IMR-90 (cell line): ENCODE measurements around the gene PARP16. TPM values are rescaled to one million over a fixed set of nuclear protein-coding genes. Genes with fewer than 3 reads are reported as not detected.
A peak's percentile ranks its signal among the peaks of the same experiment; 100 is the strongest.

ENCODE experiments used
- ATAC-seq: fragments of 200-7000 bp; cut with Tn5 transposase; 2 replicates; pipeline ENCODE4 v1.9.1; 2020; ENCODE audit warnings: low read depth, mild to moderate bottlenecking, moderate library complexity
- BruUV-seq: library from RNA; stranded (reverse); fragments of 400-500 nt; replicated peaks from 2 replicates; lab custom pipeline; 2021; lab: Mats Ljungman, UMichigan
- CTCF ChIA-PET: fragments of 300-600 bp; formaldehyde crosslinking; extraction: SDS; loops from one replicate; lab custom pipeline; 2021; ENCODE audit warnings: antibody characterized with exemption; lab: Yijun Ruan, JAX
- POLR2A ChIA-PET: fragments of 300-600 bp; sonication (Branson Sonifier 250); formaldehyde crosslinking; loops from one replicate; lab custom pipeline; 2022; ENCODE audit warnings: antibody characterized with exemption; ENCODE audit not compliant: unreplicated experiment; lab: Charles Lee
- DNase-seq: peaks from one replicate; pipeline ENCODE4 v3.0.0; 2013
- H2AFZ ChIP-seq: replicated peaks from 2 replicates; pipeline ENCODE3; 2013; ENCODE audit warnings: low read length, mild to moderate bottlenecking; ENCODE audit not compliant: poor library complexity
- H2AK5ac ChIP-seq: 2 replicates; pipeline ENCODE4 v1.6.1; 2013; ENCODE audit warnings: low read depth, low read length, inconsistent platforms
- H2AK9ac ChIP-seq: replicated peaks from 2 replicates; pipeline ENCODE3; 2013; ENCODE audit warnings: mild to moderate bottlenecking, low read depth, low read length, moderate library complexity; ENCODE audit not compliant: poor library complexity
- H2BK120ac ChIP-seq: 2 replicates; pipeline ENCODE4 v1.6.1; 2013; ENCODE audit warnings: low read depth, low read length, inconsistent platforms
- H2BK15ac ChIP-seq: 3 replicates; pipeline ENCODE4 v1.6.1; 2013; ENCODE audit warnings: low read depth, low read length, inconsistent platforms
- H2BK20ac ChIP-seq: 2 replicates; pipeline ENCODE4 v1.6.1; 2013; ENCODE audit warnings: low read depth, mild to moderate bottlenecking, inconsistent platforms, low read length, moderate library complexity
- H2BK5ac ChIP-seq: 2 replicates; pipeline ENCODE4 v1.6.1; 2013; ENCODE audit warnings: mild to moderate bottlenecking, low read depth, low read length, inconsistent platforms; ENCODE audit not compliant: poor library complexity, severe bottlenecking
- H3K14ac ChIP-seq: replicated peaks from 2 replicates; pipeline ENCODE4 v1.6.1; 2013; ENCODE audit warnings: low read depth, low read length, inconsistent platforms
- H3K18ac ChIP-seq: 2 replicates; pipeline ENCODE4 v1.6.1; 2013; ENCODE audit warnings: low read depth, low read length, control low read depth
- H3K23ac ChIP-seq: 2 replicates; pipeline ENCODE4 v1.6.1; 2013; ENCODE audit warnings: low read depth, low read length, inconsistent platforms
- H3K27ac ChIP-seq: 2 replicates; pipeline ENCODE4 v1.5.1; 2013; ENCODE audit warnings: mild to moderate bottlenecking, control low read depth, low read length; ENCODE audit not compliant: insufficient read depth
- H3K27me3 ChIP-seq: 2 replicates; pipeline ENCODE4 v1.6.1; 2013; ENCODE audit warnings: low read length; ENCODE audit not compliant: control insufficient read depth, insufficient read depth
- H3K36me3 ChIP-seq: 2 replicates; pipeline ENCODE4 v1.6.1; 2013; ENCODE audit warnings: low read length, mixed read lengths; ENCODE audit not compliant: control insufficient read depth, insufficient read depth
- H3K4ac ChIP-seq: 2 replicates; pipeline ENCODE4 v1.6.1; 2013; ENCODE audit warnings: low read depth, low read length, inconsistent platforms
- H3K4me1 ChIP-seq: 2 replicates; pipeline ENCODE4 v1.6.1; 2013; ENCODE audit warnings: low read length, mixed read lengths; ENCODE audit not compliant: control insufficient read depth, insufficient read depth
- H3K4me2 ChIP-seq: 2 replicates; pipeline ENCODE4 v1.6.1; 2013; ENCODE audit warnings: low read depth, mild to moderate bottlenecking, control low read depth, low read length, moderate library complexity
- H3K4me3 ChIP-seq: 2 replicates; pipeline ENCODE4 v1.5.1; 2013; ENCODE audit warnings: low read depth, mild to moderate bottlenecking, control low read depth, low read length, moderate library complexity; ENCODE audit not compliant: insufficient read depth
- H3K56ac ChIP-seq: 2 replicates; pipeline ENCODE4 v1.6.1; 2013; ENCODE audit warnings: low read length, inconsistent platforms; ENCODE audit not compliant: insufficient read depth; ENCODE audit errors: extremely low read depth
- H3K79me1 ChIP-seq, 2 experiments: 2 replicates each; pipeline ENCODE4 v1.6.1; 2013; ENCODE audit warnings: low read length in 2 of 2, inconsistent platforms in 1 of 2, low read depth in 1 of 2
- H3K9ac ChIP-seq: 2 replicates; pipeline ENCODE4 v1.6.1; 2013; ENCODE audit warnings: low read depth, low read length, control low read depth
- H3K9me1 ChIP-seq: 2 replicates; pipeline ENCODE4 v1.6.1; 2013; ENCODE audit warnings: low read length, inconsistent platforms; ENCODE audit not compliant: insufficient read depth
- H3K9me3 ChIP-seq: 2 replicates; pipeline ENCODE4 v1.6.1; 2013; ENCODE audit warnings: low read length; ENCODE audit not compliant: control insufficient read depth, insufficient read depth
- H4K20me1 ChIP-seq: 2 replicates; pipeline ENCODE4 v1.6.1; 2013; ENCODE audit warnings: low read length, inconsistent platforms; ENCODE audit not compliant: insufficient read depth
- H4K5ac ChIP-seq: 2 replicates; pipeline ENCODE4 v1.6.1; 2013; ENCODE audit warnings: mild to moderate bottlenecking, low read depth, low read length, control low read depth
- H4K8ac ChIP-seq, 2 experiments: 2 replicates each; pipeline ENCODE4 v1.6.1; 2013; ENCODE audit warnings: low read depth in 2 of 2, low read length in 2 of 2, control low read depth in 1 of 2, inconsistent platforms in 1 of 2
- H4K91ac ChIP-seq: 2 replicates; pipeline ENCODE4 v1.6.1; 2013; ENCODE audit warnings: low read depth, low read length, inconsistent platforms; ENCODE audit not compliant: insufficient read depth
- BHLHE40 ChIP-seq: fragments of 150-350 bp; IDR thresholded peaks from 2 replicates; pipeline ENCODE4 v1.6.1; 2016; ENCODE audit warnings: mild to moderate bottlenecking, low read depth, low read length
- CEBPB ChIP-seq: IDR thresholded peaks from 2 replicates; pipeline ENCODE4 v1.6.1; 2012; ENCODE audit warnings: low read depth, low read length, improper control_type of control experiment
- CHD1 ChIP-seq: IDR thresholded peaks from 2 replicates; pipeline ENCODE4 v1.6.1; 2012; ENCODE audit warnings: low read depth, low read length, improper control_type of control experiment
- CTCF ChIP-seq: conservative IDR thresholded peaks from 2 replicates; pipeline ENCODE4 v1.5.1; 2012; ENCODE audit warnings: mild to moderate bottlenecking, low read depth, low read length, improper control_type of control experiment
- FOS ChIP-seq: fragments of 150-350 bp; IDR thresholded peaks from 2 replicates; pipeline ENCODE4 v1.6.1; 2016; ENCODE audit warnings: low read depth, low read length
- MXI1 ChIP-seq: IDR thresholded peaks from 2 replicates; pipeline ENCODE4 v1.6.1; 2012; ENCODE audit warnings: low read depth, mild to moderate bottlenecking, low read length, moderate library complexity, borderline replicate concordance
- NFE2L2 ChIP-seq: fragments of 150-350 bp; IDR thresholded peaks from 2 replicates; pipeline ENCODE4 v1.6.1; 2016; ENCODE audit warnings: low read depth, mild to moderate bottlenecking, low read length
- POLR2A ChIP-seq: IDR thresholded peaks from 2 replicates; pipeline ENCODE4 v1.6.1; 2012; ENCODE audit warnings: mild to moderate bottlenecking, low read depth, low read length
- RAD21 ChIP-seq: IDR thresholded peaks from 2 replicates; pipeline ENCODE4 v1.6.1; 2012; ENCODE audit warnings: low read length, improper control_type of control experiment
- RCOR1 ChIP-seq: IDR thresholded peaks from 2 replicates; pipeline ENCODE4 v1.6.1; 2012; ENCODE audit warnings: mild to moderate bottlenecking, low read length, improper control_type of control experiment; ENCODE audit not compliant: insufficient replicate concordance
- RFX5 ChIP-seq: IDR thresholded peaks from 2 replicates; pipeline ENCODE4 v1.8.0; 2012; ENCODE audit warnings: low read depth, mild to moderate bottlenecking, low read length, moderate library complexity
- SMC3 ChIP-seq: fragments of 150-350 bp; IDR thresholded peaks from 2 replicates; pipeline ENCODE4 v1.6.1; 2016; ENCODE audit warnings: low read depth, mild to moderate bottlenecking, antibody characterized with exemption, low read length, moderate library complexity
- WGBS, 2 experiments: methylation state at CpG; one replicate each; pipeline versions ENCODE4 v1.1.5 to v1.1.7; 2013; ENCODE audit warnings: missing lambda C conversion rate in 2 of 2; ENCODE audit not compliant: insufficient read length in 1 of 2; ENCODE audit errors: extremely low coverage in 2 of 2; 5-methylcytosine and 5-hydroxymethylcytosine counted together
- dilution Hi-C: fragments of 300-500 bp; cut with HindIII; formaldehyde crosslinking; loops from one replicate; pipeline ENCODE4 v1.14.3; 2018; ENCODE audit warnings: low sequenced_read_pairs; ENCODE audit not compliant: unreplicated experiment
- in situ Hi-C: fragments of 300-500 bp; cut with MboI; formaldehyde crosslinking; loops from 3 replicates; pipeline ENCODE4 v1.14.3; 2019; ENCODE audit warnings: low sequenced_read_pairs, inconsistent platforms, mixed read lengths
- intact Hi-C: fragments of 100-400 bp; cut with micrococcal nuclease; formaldehyde crosslinking; loops from 2 replicates; pipeline ENCODE4 v1.10.0; 2022
- polyA plus RNA-seq, 3 experiments: library from polyadenylated mRNA; depleted of rRNA; stranded (reverse); fragments of >200 nt; gene quantifications; 2 replicates each; pipeline ENCODE4 v1.2.3, GENCODE V29; 2012; ENCODE audit warnings: low replicate concordance in 1 of 3
- total RNA-seq: library from RNA; depleted of rRNA; stranded (reverse); fragments of >200 nt; gene quantifications from 2 replicates; pipeline ENCODE4 v1.2.3, GENCODE V29; 2012
- TF ChIP-seq, protein P1 (sequence below): fragments of 150-350 bp; IDR thresholded peaks from 2 replicates; pipeline ENCODE4 v1.6.1; 2017; ENCODE audit warnings: mild to moderate bottlenecking, antibody characterized with exemption, low read length, low read depth

The PARP16 gene
- total and polyA plus RNA-seq, 2 of the 4 experiments (the other 2 are of a cell fraction), result 1.3 to 5.0 TPM

- Histone ChIP-seq H4K8ac (no peak overlapping the region), H2AK9ac (peak overlapping the region; percentile 66), H3K9ac (no peak overlapping the region), H2BK5ac (no peak overlapping the region), H3K79me1 (no peaks in the 10 kb centered on the region), H2AK5ac (no peak overlapping the region), H3K4me3 (no peak overlapping the region), H4K5ac (no peak overlapping the region), H3K14ac (no peak overlapping the region), H3K56ac (no peak overlapping the region), H2BK20ac (no peak overlapping the region), H3K4ac (no peak overlapping the region), H4K20me1 (no peaks in the 10 kb centered on the region), H3K9me3 (no peaks in the 10 kb centered on the region), H3K23ac (no peak overlapping the region), H3K27ac (no peak overlapping the region), H3K36me3 (no peaks in the 10 kb centered on the region), H2BK15ac (no peak overlapping the region), H3K4me1 (no peaks in the 10 kb centered on the region), H2BK120ac (no peak overlapping the region), H3K4me2 (no peak overlapping the region), H3K18ac (no peak overlapping the region), H3K9me1 (no peaks in the 10 kb centered on the region), H2AFZ (no peak overlapping the region), H3K27me3 (peaks cover 18% of the 10 kb centered on the region; the same call in 1 of the 2 replicates), H4K91ac (no peak overlapping the region)
- no TSS peak for BruUV-seq
- dilution Hi-C loops (no loop called here), intact Hi-C loops (no loop called here), in situ Hi-C loops (no loop called here)
- no peak for TF ChIP-seq BHLHE40
- TF ChIP-seq, protein P1, sequence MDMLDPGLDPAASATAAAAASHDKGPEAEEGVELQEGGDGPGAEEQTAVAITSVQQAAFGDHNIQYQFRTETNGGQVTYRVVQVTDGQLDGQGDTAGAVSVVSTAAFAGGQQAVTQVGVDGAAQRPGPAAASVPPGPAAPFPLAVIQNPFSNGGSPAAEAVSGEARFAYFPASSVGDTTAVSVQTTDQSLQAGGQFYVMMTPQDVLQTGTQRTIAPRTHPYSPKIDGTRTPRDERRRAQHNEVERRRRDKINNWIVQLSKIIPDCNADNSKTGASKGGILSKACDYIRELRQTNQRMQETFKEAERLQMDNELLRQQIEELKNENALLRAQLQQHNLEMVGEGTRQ, result no peak
- TF ChIP-seq RFX5, result no peak
- TF ChIP-seq CTCF, result no peak
- TF ChIP-seq FOS, result no peak
- no peak for TF ChIP-seq NFE2L2
- no peak for TF ChIP-seq SMC3
- TF ChIP-seq RCOR1, result no peak
- no peak for TF ChIP-seq CEBPB
- no peak for TF ChIP-seq CHD1
- TF ChIP-seq RAD21, result no peak
- TF ChIP-seq POLR2A, result no peak
- no peak for TF ChIP-seq MXI1
- DNase-seq, result no peak
- 80% methylated on average over 1 of the region's 12 CpGs; no CpG with 5 or more reads in 1 of the 2 experiments for WGBS, 2 experiments
- CTCF ChIA-PET, result no interaction called here
- POLR2A ChIA-PET, result no interaction called here
- ATAC-seq, result no peak
Observed at GRCh38 chr15:65327651-65328393, 41.1 kb upstream of the PARP16 start.
